Measurements from ENCODE around the gene FUT8.

The FUT8 gene

DNA sequence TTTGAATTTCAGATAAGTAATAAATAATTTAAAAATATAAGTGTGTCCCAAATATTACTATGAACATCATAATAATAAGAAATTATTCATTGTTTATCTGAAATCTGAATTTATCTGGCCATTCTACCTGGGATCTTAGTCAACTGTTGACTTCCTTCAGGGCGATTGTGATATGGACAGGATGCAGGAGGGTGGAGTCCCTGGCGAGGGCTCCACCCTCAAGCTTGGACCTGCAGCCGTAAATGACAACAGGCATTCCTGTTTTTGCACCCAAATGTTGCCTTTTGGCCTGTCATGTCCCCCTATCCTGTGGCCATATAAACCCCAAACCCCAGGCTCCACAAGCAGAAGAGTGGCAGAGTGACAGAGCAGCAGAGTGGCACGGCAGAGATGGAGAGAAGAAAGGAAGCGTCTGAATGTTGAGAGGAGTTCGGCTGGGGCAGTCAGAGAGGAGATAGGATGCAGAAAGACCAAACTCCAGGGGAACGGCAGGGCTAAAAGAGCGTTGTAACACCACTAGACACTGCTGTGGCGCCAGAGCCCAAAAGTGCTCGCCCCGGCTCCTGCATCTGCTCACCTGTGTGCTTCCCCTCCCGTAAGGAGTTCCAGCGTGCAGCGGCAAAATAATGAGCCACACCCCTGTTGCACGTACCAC, 39.4 kb upstream of the FUT8 start:
- TF ChIP-seq, protein P1, sequence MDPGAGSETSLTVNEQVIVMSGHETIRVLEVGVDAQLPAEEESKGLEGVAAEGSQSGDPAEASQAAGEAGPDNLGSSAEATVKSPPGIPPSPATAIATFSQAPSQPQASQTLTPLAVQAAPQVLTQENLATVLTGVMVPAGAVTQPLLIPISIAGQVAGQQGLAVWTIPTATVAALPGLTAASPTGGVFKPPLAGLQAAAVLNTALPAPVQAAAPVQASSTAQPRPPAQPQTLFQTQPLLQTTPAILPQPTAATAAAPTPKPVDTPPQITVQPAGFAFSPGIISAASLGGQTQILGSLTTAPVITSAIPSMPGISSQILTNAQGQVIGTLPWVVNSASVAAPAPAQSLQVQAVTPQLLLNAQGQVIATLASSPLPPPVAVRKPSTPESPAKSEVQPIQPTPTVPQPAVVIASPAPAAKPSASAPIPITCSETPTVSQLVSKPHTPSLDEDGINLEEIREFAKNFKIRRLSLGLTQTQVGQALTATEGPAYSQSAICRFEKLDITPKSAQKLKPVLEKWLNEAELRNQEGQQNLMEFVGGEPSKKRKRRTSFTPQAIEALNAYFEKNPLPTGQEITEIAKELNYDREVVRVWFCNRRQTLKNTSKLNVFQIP (CRISPR knock-in tag; IDR thresholded peaks at IDR 0.05; ENCODE audit: borderline replicate concordance, low read depth): no peak
- TF ChIP-seq OSR1 (CRISPR knock-in tag; IDR thresholded peaks at IDR 0.05) (no peak), GLIS3 (CRISPR knock-in tag; IDR thresholded peaks at IDR 0.05) (no peak), ZNF70 (CRISPR knock-in tag; IDR thresholded peaks at IDR 0.05) (no peak), ARNTL (CRISPR knock-in tag; IDR thresholded peaks at IDR 0.05; ENCODE audit: borderline replicate concordance, low read depth) (no peak), BACH2 (CRISPR knock-in tag; IDR thresholded peaks at IDR 0.05; ENCODE audit: borderline replicate concordance) (no peak), ISL1 (CRISPR knock-in tag; IDR thresholded peaks at IDR 0.05) (no peak), ZFP30 (CRISPR knock-in tag; IDR thresholded peaks at IDR 0.05) (no peak), ZNF8 (CRISPR knock-in tag; IDR thresholded peaks at IDR 0.05) (no peak)
- TF ChIP-seq, protein P2, sequence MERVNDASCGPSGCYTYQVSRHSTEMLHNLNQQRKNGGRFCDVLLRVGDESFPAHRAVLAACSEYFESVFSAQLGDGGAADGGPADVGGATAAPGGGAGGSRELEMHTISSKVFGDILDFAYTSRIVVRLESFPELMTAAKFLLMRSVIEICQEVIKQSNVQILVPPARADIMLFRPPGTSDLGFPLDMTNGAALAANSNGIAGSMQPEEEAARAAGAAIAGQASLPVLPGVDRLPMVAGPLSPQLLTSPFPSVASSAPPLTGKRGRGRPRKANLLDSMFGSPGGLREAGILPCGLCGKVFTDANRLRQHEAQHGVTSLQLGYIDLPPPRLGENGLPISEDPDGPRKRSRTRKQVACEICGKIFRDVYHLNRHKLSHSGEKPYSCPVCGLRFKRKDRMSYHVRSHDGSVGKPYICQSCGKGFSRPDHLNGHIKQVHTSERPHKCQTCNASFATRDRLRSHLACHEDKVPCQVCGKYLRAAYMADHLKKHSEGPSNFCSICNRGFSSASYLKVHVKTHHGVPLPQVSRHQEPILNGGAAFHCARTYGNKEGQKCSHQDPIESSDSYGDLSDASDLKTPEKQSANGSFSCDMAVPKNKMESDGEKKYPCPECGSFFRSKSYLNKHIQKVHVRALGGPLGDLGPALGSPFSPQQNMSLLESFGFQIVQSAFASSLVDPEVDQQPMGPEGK (CRISPR knock-in tag; IDR thresholded peaks at IDR 0.05; ENCODE audit: borderline replicate concordance): no peak
- TF ChIP-seq, protein P3, sequence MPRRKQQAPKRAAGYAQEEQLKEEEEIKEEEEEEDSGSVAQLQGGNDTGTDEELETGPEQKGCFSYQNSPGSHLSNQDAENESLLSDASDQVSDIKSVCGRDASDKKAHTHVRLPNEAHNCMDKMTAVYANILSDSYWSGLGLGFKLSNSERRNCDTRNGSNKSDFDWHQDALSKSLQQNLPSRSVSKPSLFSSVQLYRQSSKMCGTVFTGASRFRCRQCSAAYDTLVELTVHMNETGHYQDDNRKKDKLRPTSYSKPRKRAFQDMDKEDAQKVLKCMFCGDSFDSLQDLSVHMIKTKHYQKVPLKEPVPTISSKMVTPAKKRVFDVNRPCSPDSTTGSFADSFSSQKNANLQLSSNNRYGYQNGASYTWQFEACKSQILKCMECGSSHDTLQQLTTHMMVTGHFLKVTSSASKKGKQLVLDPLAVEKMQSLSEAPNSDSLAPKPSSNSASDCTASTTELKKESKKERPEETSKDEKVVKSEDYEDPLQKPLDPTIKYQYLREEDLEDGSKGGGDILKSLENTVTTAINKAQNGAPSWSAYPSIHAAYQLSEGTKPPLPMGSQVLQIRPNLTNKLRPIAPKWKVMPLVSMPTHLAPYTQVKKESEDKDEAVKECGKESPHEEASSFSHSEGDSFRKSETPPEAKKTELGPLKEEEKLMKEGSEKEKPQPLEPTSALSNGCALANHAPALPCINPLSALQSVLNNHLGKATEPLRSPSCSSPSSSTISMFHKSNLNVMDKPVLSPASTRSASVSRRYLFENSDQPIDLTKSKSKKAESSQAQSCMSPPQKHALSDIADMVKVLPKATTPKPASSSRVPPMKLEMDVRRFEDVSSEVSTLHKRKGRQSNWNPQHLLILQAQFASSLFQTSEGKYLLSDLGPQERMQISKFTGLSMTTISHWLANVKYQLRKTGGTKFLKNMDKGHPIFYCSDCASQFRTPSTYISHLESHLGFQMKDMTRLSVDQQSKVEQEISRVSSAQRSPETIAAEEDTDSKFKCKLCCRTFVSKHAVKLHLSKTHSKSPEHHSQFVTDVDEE (CRISPR knock-in tag; IDR thresholded peaks at IDR 0.05): no peak
- no peak for ATAC-seq

DNA sequence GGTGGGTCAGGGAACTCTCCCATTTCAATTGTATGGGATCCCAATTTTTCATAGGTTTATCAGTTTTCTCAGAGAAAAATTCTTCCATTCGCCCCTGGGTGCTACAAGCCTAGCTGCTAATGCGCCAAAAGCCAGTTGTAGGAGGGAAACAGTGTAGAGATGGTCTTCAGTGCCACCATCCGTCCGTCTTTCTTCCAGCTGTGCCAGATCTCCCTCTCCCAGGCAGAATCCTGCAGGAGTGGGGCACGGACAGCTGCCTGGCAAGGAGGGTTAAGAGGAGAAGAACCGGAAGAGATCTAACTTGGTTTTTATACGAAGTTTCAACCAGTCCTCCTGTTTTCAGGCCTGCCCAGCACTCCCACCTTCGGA, 38.9 kb upstream of the FUT8 start:
- ATAC-seq: no peak
- TF ChIP-seq SNAI2 (CRISPR knock-in tag; IDR thresholded peaks at IDR 0.05) (no peak), ZNF8 (CRISPR knock-in tag; IDR thresholded peaks at IDR 0.05) (no peak), PPARA (CRISPR knock-in tag; IDR thresholded peaks at IDR 0.05; ENCODE audit: borderline replicate concordance) (no peak), ZNF565 (CRISPR knock-in tag; conservative IDR thresholded peaks at IDR 0.05; ENCODE audit: low read depth) (no peak), GLIS3 (CRISPR knock-in tag; IDR thresholded peaks at IDR 0.05) (no peak), ISL1 (CRISPR knock-in tag; IDR thresholded peaks at IDR 0.05) (no peak), ZNF70 (CRISPR knock-in tag; IDR thresholded peaks at IDR 0.05) (no peak), ZFP30 (CRISPR knock-in tag; IDR thresholded peaks at IDR 0.05) (no peak), TCF4 (CRISPR knock-in tag; IDR thresholded peaks at IDR 0.05; ENCODE audit: borderline replicate concordance) (no peak), RARB (CRISPR knock-in tag; IDR thresholded peaks at IDR 0.05) (no peak), ZFP3 (CRISPR knock-in tag; IDR thresholded peaks at IDR 0.05) (no peak), CSDC2 (CRISPR knock-in tag; IDR thresholded peaks at IDR 0.05) (no peak), BACH2 (CRISPR knock-in tag; IDR thresholded peaks at IDR 0.05; ENCODE audit: borderline replicate concordance) (no peak), OSR1 (CRISPR knock-in tag; IDR thresholded peaks at IDR 0.05) (no peak), ARNTL (CRISPR knock-in tag; IDR thresholded peaks at IDR 0.05; ENCODE audit: borderline replicate concordance, low read depth) (no peak)
- TF ChIP-seq, protein P3 (CRISPR knock-in tag; IDR thresholded peaks at IDR 0.05): no peak
- TF ChIP-seq, protein P1 (CRISPR knock-in tag; IDR thresholded peaks at IDR 0.05; ENCODE audit: borderline replicate concordance, low read depth): no peak
- TF ChIP-seq, protein P2 (CRISPR knock-in tag; IDR thresholded peaks at IDR 0.05; ENCODE audit: borderline replicate concordance): no peak
- TF ChIP-seq, protein P4, sequence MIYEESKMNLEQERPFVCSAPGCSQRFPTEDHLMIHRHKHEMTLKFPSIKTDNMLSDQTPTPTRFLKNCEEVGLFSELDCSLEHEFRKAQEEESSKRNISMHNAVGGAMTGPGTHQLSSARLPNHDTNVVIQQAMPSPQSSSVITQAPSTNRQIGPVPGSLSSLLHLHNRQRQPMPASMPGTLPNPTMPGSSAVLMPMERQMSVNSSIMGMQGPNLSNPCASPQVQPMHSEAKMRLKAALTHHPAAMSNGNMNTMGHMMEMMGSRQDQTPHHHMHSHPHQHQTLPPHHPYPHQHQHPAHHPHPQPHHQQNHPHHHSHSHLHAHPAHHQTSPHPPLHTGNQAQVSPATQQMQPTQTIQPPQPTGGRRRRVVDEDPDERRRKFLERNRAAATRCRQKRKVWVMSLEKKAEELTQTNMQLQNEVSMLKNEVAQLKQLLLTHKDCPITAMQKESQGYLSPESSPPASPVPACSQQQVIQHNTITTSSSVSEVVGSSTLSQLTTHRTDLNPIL (CRISPR knock-in tag; IDR thresholded peaks at IDR 0.05; ENCODE audit: low read depth): no peak
